HG02973 (cell line): ENCODE results near the gene ATP6V0D1.
"Not testable (repeated sequence)": the region's sequence is repeated elsewhere in the genome, so short reads cannot be mapped to it uniquely, and the experiment has no call there.

ENCODE experiments used
- ATAC-seq: cut with Tn5 transposase; IDR thresholded peaks from one replicate; pipeline ENCODE4 v1.9.1; 2021; ENCODE audit warnings: moderate library complexity; ENCODE audit not compliant: unreplicated experiment

Gene ATP6V0D1

DNA sequence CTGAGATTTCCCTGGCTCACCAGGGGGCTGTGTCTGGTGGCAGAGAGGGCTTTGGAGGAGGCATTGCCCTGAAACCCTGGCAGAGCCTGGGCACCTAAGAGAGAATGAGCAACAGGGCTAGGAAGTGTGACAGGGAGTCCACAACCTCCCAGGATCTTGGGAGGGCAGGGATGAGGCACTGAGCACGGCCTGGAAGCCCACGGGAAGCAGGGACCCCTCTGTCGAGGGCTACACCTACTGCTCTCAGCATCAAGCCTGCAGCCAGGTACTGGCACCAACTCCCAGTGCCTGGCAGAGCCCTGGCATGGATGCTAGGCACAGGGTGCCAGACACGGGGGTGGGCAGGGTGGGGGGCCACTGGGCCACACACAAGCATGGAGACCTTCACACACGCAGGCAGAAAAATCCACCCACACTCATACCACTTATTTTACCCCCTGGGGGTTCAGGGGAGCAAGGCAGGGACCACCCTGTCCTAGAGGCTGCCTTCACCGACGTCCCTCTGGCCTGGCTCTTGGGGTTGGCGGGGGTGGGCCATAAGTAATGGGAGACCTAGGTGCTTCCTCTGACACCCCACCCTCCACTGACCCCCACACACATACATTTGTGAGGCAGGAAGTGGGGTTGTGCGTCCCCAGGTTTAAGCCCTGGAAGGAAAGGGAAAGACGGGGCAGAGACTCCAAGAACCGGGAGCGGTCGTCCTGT is 51.0 kb downstream of the ATP6V0D1 start:
- ATAC-seq, result no peak

DNA sequence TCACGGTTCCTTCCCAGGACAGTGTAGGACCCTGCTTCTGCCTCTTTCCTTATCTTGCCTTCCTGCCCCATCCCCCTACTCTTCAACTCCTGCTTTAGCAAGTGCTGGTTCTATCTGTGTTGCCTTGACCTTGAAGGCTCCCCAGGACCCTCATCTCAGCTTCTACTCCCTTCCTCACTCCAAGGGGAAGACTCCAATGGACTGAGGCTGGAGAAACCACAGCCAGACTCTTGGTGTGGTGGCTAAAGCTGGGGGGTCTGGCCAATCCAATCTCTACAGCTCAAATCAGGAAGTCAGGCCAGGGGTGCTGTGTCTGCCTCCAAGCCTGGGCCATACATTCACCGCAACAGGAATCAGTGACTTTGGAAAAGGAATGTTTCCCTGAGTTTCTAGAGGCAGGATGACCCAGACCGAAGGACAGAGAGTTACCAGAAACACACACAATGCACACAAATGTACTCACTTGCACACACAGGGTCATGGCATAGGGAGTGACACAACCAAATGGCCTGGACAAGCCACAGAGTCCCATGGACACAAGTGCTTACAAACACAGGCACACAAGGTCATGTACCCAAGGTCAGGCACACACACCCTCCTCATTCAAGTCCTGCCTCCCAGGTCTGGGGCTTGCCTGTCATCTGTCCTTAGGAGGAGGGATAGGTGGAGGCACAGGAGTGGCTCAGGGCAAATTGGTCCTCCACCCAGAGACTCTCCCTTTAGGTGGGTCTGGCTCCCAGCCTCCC is 51.7 kb downstream of the ATP6V0D1 start:
- no peak for ATAC-seq

- no peak for ATAC-seq
Observed at GRCh38 chr16:67428146-67428731, 52.7 kb downstream of the ATP6V0D1 start.

- ATAC-seq, result no peak
Observed at GRCh38 chr16:67426950-67427349, 54.0 kb downstream of the ATP6V0D1 start.

- no peak for ATAC-seq
Observed at GRCh38 chr16:67426022-67426421, 54.9 kb downstream of the ATP6V0D1 start.

GRCh38 chr16:67425580-67425979 is 55.4 kb downstream of the ATP6V0D1 start:
- no peak for ATAC-seq

DNA sequence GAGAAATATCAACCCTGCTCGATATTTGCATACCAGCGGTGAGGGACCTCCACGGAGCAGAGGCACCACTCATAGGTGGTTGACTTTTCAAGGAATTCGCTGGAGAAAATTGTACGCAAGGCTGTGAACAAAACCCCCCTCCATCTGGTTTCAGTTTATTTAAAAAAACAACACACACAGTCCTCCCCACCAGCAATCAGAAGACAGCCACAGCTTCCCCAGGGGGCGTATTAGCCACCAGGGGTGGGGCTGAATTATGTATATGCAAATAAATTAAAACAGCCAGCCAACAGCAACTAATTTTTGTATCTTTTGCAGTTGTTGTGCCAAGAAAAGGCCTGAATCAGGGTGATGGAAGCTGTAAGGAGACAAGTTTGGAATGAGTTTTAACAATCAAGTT is 55.9 kb downstream of the ATP6V0D1 start:
- no peak for ATAC-seq

GRCh38 chr16:67424261-67424615 is 56.7 kb downstream of the ATP6V0D1 start:
- ATAC-seq, result no peak

DNA sequence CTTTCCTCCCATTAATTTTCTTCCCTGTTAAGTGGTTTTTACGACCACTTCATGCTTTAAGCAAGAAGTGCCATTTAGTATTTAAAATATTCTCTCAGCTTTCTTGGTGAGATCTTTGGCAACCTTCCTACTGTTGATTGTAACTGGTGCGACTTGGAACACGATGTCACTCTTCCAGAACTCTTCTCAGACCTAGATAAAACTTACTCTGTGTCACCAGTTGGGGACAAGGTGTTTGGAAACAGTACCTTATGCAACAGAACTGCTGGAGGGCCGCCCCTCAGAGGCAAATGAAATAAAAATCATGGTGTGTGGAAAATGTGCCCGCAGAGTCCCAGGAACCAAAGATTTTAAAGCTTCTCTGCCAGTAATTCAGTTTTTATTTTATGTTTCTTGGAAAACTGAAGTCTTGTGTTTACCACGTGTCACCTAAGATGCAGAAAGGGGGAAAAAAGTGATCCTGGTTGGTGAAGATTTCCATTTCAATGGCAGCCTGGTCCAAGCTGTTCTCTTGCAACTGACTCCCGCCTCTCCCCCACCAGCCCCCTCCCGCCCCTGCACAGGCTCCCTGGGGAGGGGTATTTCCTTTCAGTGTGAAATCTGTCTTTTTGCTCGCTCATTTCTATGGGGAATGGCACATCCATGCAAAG is 57.2 kb downstream of the ATP6V0D1 start:
- ATAC-seq, result no peak

- no peak for ATAC-seq
Observed at GRCh38 chr16:67423015-67423414, 57.9 kb downstream of the ATP6V0D1 start.

DNA sequence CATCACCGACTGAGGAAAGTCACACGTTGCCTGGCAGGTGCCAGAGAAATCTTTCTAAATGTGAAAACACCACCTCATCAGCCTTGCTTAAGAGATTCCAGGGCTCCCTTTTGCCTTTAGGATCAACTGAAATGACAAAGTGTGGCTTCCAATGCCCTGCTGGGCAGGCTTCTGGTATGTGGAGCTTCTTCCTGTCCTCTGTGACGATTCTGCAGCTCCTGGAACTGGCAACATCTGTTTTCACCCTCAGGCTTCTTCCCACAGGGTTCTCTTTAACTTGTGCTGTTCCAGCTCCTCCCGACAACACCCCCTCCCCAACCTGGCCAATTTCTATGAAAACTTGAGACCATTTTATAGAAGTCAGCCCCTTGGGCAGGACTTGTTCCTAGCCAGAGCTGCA is 59.9 kb downstream of the ATP6V0D1 start:
- no peak for ATAC-seq

GRCh38 chr16:67419931-67420330 is 61.0 kb downstream of the ATP6V0D1 start:
- no peak for ATAC-seq

DNA sequence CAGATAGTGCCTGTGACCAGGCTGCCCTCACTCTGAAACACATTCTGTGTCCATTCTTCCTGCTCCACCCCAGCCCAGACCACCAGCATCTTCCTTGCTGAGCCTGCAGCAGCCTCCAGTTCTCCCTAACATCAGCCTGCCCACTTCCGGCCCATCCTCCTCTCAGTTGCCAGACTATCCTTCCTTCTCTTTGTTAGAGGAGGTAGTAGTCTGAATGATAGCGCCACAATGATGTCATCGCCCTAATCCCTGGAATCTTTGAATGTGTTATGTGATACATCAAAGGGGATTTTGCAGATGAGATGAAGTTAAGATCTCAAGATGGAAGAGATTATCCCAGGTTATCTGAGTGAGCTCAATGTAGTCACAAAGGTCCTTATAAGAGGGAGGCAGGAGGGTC is 61.5 kb downstream of the ATP6V0D1 start:
- no peak for ATAC-seq

- ATAC-seq, result no peak
Observed at GRCh38 chr16:67417333-67418061, 63.5 kb downstream of the ATP6V0D1 start.

GRCh38 chr16:67415872-67416793 is 64.8 kb downstream of the ATP6V0D1 start, which contains the start of gene ZDHHC1:
TSS of gene ZDHHC1 (minus strand) at chr16:67416477. CDS start at chr16:67407775, 8,702 bp downstream.
- peak; percentile 58 for ATAC-seq

DNA sequence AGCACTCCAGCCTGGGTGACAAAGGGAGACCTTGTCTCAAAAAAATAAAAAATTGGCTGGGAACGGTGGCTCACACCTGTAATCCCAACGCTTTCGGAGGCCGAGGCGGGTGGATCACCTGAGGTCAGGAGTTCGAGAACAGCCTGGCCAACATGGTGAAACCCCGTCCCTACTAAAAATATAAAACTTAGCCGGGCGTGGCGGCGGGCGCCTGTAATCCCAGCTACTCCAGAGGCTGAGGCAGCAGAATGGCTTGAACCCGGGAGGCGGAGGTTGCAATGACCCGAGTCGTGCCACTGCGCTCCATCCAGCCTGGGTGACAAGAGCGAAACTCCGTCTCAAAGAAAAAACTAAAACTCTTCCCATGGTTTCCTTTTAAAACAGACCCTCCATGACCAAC is 65.5 kb downstream of the ATP6V0D1 start:
- not testable (repeated sequence) for ATAC-seq

DNA sequence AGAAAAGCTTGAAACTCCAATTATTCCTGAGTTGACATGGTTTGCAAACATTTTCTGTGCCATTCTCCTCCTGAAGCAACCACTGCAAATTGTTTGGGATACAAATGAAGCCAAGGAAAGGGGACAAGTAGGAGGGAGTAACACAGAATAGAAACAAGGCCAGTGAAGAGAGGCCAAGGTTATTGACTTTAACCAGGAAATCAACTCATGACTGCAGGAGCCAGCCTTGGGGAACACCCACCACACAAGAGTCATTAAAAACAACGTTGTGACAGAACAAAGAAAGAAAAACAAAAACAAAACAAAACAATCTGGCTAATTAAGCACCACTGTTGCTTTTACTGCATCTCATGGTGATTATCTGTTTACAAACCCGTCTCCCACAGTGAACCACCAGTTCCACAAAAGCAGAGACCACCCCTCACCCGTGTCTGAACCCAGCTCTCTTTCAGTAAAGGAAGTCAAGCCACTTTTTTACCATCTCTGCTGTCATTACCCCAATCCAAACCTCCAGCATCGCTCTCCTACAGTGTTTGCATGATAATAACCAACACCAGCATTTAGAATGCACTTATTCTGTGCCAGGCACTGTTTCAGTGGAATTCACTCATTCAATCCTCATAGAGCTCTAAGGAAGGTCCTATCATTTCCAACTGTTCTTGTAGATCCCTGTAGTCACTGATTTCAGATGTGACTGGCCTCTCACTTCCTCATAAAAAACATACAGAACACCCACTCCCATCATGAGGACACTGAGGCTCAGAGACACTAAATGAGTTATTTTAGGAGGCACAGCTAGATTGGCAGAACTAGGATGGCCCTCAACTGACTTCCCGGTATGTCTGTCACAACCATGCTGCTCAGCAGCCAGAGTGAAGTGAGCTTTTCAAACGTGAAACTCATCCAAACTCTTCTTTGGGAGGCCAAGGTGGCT is 66.7 kb downstream of the ATP6V0D1 start:
- ATAC-seq, result no peak

DNA sequence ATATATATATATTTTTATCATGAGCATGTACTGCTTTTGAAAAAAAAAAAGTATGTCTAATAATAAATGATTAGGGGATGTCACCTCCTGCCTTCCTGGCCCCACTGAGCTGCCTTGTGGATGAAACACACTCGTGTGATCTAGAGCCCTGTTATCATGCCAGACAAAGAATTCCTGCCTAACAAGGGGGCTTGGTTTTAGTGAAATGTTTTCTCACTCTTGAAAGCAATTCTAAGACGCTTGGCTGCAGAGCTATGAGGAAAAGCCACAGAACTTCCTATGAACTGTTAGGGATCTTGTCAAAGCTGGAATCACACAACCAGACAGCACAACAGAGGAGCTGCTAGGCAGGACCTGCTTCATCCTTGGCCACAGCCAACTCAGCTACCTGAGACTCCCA is 68.7 kb downstream of the ATP6V0D1 start:
- no peak for ATAC-seq

DNA sequence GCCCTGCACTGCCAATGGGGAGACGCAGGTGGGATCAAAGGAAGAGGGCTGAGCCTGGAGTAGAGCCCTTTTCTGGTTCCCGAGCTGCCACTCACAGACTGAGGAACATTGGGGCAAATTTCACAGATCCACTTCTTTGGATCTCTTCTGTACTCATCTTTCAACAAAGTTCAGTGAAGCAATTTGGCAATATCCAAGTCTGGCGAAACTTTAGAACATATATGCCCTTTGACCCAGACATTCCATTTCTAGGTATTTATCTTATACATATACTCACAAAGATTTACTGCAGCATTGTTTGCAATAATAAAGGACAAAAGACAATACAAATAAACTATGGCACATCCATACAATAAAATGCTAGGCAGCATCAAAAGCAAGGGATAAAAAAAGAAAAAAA is 69.6 kb downstream of the ATP6V0D1 start:
- ATAC-seq, result no peak
